Measurements from ENCODE around the gene SOAT1.

The SOAT1 gene

DNA sequence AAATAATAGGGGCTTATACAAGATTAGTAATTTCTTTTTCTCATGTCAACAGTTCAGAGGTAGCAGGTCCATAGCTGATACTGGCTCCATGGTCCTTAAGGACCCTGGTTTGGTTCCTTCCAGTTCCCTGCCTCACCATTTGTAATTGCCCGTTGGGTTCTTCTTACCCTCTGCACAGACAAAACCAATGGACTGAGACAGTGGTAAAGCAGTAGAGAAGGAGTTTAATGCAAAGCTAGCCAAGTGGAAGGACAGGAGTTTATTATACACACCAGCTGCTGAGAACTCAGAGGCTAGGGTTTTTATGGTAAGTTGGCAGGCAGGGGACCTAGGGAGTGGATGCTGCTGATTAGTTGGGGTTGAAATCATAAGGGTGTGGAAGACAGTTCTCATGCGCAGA is 36.3 kb downstream of the SOAT1 start:
- no peak for TF ChIP-seq ZFX (IDR thresholded peaks at IDR 0.05; ENCODE audit: borderline replicate concordance)
- TF ChIP-seq, protein P1, sequence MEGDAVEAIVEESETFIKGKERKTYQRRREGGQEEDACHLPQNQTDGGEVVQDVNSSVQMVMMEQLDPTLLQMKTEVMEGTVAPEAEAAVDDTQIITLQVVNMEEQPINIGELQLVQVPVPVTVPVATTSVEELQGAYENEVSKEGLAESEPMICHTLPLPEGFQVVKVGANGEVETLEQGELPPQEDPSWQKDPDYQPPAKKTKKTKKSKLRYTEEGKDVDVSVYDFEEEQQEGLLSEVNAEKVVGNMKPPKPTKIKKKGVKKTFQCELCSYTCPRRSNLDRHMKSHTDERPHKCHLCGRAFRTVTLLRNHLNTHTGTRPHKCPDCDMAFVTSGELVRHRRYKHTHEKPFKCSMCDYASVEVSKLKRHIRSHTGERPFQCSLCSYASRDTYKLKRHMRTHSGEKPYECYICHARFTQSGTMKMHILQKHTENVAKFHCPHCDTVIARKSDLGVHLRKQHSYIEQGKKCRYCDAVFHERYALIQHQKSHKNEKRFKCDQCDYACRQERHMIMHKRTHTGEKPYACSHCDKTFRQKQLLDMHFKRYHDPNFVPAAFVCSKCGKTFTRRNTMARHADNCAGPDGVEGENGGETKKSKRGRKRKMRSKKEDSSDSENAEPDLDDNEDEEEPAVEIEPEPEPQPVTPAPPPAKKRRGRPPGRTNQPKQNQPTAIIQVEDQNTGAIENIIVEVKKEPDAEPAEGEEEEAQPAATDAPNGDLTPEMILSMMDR (IDR thresholded peaks at IDR 0.05), result no peak
- no peak overlapping the region for H3K27ac ChIP-seq

DNA sequence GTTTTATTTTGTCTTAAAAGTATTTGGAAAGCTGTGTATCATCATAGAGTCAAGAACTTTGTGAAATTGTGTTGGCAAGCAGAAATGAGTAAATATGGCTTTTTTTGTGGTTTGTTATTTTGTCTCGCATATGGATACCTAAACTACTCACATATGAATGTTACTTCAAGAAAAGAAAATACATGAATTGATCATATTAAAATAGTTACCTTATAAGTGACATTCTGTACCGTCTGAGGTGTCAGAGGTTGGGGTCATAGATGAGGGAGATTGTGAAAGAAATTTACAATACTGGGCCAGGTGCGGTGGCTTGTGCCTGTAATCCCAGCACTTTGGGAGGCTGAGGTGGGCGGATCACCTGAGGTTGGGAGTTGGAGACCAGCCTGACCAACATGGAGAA is 40.8 kb downstream of the SOAT1 start:
- TF ChIP-seq, protein P1 (IDR thresholded peaks at IDR 0.05), result no peak
- TF ChIP-seq ZFX (IDR thresholded peaks at IDR 0.05; ENCODE audit: borderline replicate concordance), result no peak
- H3K27ac ChIP-seq, result no peak overlapping the region

DNA sequence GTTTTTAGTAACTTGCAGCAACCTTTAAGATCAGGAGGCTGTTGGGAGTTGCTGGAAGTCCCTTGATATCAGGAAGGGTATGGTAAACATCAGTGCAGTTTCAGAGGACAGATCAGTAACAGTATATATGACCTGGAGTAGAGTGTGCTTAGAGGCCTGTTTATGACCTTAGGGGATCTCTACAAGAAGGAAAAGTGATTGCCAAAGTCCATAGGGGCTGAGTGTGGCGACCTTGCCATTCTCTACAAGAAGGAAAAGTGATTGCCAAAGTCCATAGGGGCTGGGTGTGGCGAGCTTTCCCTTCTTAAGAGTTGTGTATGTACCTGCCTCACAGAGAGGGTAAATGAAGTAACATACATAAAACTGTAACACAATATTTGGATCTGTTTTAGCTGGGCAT is 43.7 kb downstream of the SOAT1 start:
- no peak for TF ChIP-seq ZFX (IDR thresholded peaks at IDR 0.05; ENCODE audit: borderline replicate concordance)
- TF ChIP-seq, protein P1 (IDR thresholded peaks at IDR 0.05), result no peak
- H3K27ac ChIP-seq, result no peak overlapping the region

DNA sequence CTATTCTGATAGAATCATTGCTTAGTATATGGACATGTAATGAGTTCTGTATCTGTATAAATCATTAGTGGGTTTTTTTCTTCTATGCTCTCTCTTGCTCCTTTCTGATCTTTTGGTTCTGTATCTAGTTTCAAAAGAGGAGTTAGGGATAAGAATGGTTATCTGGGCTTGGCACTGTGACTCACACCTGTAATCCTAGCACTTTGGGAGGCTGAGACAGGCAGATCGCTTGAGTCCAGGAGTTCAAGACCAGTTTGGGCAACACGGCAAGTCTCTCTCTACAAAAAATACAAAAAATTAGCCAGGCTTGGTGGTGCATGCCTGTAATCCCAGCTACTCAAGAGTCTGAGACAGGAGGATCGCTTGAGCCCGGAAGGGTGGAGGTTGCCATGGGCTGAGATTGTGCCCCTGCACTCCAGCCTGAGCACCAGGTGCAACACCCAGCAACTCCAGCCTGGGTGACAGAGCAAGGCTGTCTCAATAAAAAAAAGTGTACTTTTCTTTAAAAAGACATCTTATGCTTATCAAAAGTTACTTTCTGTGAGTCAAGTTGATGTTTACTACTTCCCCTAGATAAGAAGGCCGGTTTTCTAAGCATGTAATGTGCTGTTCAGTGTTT is 44.5 kb downstream of the SOAT1 start:
- H3K27ac ChIP-seq, result no peak overlapping the region
- TF ChIP-seq, protein P1 (IDR thresholded peaks at IDR 0.05), result no peak
- no peak for TF ChIP-seq ZFX (IDR thresholded peaks at IDR 0.05; ENCODE audit: borderline replicate concordance)

DNA sequence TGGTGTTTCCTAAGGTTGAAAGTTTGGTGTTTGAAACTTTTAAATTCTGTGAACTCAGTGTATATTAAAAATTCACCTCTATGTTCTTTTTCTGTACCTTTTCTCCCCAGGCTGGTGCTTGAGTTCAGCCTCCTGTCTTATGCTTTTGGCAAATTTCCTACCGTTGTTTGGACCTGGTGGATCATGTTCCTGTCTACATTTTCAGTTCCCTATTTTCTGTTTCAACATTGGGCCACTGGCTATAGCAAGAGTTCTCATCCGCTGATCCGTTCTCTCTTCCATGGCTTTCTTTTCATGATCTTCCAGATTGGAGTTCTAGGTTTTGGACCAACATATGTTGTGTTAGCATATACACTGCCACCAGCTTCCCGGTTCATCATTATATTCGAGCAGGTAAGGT is 47.3 kb downstream of the SOAT1 start:
- H3K27ac ChIP-seq, result no peak overlapping the region
- TF ChIP-seq, protein P1 (IDR thresholded peaks at IDR 0.05), result no peak
- TF ChIP-seq ZFX (IDR thresholded peaks at IDR 0.05; ENCODE audit: borderline replicate concordance), result no peak

DNA sequence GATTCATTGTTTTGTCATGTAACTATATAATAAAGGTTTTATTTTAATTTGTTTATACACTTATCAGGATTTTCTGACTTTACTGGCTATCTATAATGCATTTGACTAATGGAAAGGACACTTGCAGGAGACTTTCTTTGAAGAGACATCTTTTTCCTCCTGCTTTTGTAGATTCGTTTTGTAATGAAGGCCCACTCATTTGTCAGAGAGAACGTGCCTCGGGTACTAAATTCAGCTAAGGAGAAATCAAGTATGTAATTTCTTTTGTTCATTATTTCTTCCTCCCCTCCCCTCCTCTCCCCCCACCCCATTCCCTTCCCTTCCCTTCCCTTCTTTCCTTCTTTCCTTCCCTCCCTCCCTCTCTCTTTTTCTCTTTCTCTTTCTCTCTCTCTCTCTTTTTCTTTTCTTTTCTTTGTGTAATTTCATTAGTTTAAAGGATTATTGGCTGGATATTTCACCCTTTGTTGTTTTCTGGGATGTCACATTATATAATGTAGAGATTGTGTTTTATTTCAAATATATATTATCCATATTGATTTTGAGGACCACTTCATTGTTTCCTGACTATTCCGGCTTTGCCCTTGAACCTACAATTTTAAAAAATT is 48.4 kb downstream of the SOAT1 start:
- TF ChIP-seq, protein P1 (IDR thresholded peaks at IDR 0.05), result no peak
- no peak for TF ChIP-seq ZFX (IDR thresholded peaks at IDR 0.05; ENCODE audit: borderline replicate concordance)

DNA sequence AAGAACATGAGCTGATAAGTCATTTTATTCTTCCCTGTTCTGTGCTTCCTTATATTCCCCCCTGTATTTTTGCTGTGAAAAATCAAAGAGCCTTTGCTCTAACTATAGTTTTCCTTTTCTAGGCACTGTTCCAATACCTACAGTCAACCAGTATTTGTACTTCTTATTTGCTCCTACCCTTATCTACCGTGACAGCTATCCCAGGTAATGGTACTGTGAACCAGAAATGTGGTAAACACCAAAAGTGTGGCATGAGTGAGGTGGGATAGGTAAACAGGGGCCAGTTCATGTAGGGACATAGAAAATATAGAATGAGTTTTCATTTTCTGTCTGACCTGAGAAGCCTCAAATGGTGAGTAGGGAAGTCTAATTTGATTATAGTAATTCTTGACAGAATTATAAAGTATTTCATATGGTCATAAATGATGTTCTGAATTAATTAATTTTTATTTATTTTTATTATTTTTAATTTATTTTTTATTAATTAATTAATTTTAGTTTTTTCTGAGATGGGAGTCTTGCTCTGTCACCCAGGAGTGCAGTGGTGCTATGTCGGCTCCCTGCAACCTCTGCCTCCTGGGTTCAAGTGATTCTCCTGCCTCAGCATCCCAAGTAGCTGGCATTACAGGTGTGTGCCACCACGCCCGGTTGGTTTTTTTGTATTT is 49.3 kb downstream of the SOAT1 start:
- H3K27ac ChIP-seq, result no peak overlapping the region
- TF ChIP-seq, protein P1 (IDR thresholded peaks at IDR 0.05), result no peak
- TF ChIP-seq ZFX (IDR thresholded peaks at IDR 0.05; ENCODE audit: borderline replicate concordance), result no peak

More for the DNA sequence above, 48.4 kb downstream of the SOAT1 start:
- H3K27ac ChIP-seq, result no peak overlapping the region

Data from 22Rv1 (cell line).